GM18511 (cell line): Measurements from ENCODE around the gene RALGPS2.

Source experiments
- ATAC-seq: cut with Tn5 transposase; IDR thresholded peaks from one replicate; pipeline ENCODE4 v1.9.1; 2021; ENCODE audit warnings: mild to moderate bottlenecking, moderate library complexity; ENCODE audit not compliant: unreplicated experiment

RALGPS2 gene, protein sequence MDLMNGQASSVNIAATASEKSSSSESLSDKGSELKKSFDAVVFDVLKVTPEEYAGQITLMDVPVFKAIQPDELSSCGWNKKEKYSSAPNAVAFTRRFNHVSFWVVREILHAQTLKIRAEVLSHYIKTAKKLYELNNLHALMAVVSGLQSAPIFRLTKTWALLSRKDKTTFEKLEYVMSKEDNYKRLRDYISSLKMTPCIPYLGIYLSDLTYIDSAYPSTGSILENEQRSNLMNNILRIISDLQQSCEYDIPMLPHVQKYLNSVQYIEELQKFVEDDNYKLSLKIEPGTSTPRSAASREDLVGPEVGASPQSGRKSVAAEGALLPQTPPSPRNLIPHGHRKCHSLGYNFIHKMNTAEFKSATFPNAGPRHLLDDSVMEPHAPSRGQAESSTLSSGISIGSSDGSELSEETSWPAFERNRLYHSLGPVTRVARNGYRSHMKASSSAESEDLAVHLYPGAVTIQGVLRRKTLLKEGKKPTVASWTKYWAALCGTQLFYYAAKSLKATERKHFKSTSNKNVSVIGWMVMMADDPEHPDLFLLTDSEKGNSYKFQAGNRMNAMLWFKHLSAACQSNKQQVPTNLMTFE

DNA sequence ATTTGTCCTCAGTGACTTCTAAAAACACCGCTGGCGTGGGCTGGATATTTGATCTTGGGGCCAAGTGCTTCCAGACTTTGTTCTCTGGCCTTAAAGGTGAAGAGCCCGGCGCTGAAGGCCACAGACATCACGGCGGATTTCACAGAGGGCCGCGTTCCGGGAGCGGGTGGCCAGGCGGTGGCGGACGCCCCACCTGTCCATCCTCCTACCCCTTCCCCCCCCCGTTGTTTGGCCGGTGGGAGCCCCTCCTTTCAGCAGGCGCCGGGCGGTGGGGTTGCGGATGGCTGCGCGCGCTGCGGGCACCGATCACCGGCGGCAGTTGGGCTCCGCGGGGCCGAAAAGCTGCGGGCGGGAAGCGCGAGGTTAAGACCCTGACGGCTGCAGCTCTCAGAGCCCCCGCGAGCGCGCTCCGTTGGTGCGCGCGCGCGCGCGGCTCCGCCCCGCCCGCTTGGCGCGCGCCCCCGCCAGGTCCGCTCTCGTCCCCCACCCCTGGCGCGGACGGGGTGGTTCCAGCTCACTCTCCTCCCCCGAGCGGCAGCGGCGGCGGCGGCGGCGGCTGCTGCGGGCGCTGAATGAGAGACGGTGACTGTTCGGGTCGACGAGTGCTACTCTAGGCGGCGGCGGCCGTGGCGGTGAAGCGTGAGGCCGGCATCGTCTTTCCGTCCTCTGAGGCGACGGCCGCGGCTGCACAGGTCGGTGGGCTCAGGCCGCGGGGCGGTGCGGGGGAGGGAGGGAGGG is at the start of gene RALGPS2:
RALGPS2 (plus strand) TSS at position 517 of the 738 bp plus-strand sequence. CDS start 51,521 bp downstream, outside the sequence.
- peak; percentile 69 for ATAC-seq

DNA sequence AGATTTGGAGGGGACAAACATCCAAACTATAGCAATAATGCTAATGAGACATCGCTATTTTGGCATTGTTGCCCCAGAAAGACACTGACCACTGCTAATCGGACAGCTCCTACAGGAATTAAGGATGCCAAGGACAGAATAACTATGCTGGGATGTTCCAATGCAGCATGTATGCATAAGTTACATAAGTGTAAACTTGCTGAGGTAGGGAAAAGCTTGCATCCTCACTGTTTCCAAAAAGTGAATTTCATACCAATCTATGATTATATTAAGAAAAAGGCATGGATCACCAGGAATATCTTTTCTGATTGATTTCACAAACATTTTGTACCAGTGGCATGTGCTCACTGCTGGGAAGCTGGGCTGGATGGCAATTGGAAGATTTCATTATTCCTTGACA is 45.8 kb upstream of the RALGPS2 start:
- no peak for ATAC-seq

DNA sequence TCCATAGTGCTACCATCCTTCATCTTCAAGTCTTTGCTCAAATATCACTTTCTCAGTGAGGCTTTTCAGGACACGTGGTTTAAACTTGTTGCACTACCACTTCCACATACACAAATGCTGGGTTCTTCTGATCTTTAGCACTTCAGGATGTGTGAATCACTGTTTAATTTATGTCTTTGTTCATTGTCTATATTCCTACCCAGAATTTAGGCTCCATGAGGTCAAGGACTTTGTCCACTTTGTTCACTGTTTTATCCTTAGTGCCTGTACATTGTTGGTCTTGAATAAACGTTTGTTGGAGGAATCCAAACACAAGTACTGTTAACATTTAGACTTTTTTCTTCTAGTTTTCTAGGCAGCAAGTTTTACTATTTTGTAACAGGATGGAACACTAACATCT is 42.6 kb upstream of the RALGPS2 start:
- no peak for ATAC-seq

DNA sequence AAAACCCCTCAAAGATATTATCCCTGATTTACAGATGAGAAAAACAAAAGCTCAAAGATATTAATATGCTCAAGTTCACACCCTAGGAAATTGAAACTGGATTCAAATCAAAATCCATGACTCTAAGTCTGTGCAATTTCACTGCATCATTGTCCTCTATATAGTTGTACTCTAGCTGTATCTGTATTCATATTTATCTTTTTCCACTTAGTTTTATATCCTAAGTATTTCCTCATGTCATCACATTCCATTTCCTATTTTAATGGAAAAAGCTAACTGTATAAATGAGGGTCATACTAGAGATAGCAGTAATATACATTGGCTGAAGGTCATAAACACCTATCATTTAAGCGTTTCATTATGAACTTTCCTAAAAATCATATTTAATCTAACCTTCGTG is 42.2 kb upstream of the RALGPS2 start:
- ATAC-seq = no peak

DNA sequence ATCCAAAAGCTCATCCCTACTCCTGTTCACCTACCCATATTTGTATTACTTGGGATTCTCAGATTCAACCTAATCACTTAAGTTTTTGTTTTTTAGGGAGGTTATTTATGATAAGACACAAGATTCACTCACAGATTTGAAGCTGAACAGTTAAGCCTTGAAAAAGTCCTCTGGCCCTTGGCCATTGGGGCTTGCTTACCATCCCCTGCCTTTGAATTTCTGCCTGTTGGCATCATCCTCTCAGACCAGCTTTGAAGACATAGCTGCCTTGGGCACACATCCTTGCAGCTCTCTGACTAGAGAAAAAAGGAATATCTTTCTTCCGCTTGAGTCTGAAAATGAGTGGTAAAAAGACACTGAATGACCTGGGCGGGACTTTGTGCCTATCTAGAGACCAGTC is 41.8 kb upstream of the RALGPS2 start:
- ATAC-seq = no peak

DNA sequence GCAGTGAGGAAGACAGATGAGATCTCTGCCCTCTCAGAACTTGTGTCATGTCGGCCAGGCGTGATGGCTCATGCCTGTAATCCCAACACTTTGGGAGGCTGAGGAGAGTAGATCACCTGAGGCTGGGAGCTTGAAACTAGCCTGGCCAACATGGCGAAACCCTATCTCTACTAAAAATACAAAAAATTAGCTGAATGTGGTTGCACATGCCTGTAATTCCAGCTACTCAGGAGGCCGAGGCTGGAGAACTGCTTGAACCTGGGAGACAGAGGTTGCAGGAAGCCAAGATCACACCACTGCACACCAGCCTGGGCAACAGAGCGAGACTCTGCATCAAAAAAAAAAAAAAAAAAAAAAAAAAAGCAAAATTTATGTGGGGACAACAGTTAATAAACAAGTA is 40.9 kb upstream of the RALGPS2 start:
- peak; percentile 25 for ATAC-seq

DNA sequence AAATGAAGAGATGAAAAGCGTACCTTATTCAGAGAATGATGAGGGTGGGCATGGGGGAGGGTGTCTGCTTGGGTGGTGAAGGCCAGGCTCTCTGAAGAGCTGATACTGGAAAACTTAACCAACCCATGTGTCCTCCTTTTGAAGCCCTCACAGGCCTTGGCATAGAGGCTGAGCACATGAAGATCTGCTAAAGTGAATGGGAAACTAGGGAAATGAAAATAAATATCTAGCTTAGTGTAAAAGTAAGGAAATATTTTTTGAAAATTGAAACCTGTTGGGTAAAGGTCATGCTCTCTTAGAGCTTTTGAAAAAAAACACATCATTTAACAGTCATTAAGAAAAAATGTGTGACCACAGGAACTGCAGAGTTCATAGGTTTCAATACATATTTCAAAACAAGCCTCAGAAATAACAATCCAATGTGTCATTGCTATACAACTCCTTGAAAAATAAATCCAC is 40.5 kb upstream of the RALGPS2 start:
- ATAC-seq = peak; percentile 91

DNA sequence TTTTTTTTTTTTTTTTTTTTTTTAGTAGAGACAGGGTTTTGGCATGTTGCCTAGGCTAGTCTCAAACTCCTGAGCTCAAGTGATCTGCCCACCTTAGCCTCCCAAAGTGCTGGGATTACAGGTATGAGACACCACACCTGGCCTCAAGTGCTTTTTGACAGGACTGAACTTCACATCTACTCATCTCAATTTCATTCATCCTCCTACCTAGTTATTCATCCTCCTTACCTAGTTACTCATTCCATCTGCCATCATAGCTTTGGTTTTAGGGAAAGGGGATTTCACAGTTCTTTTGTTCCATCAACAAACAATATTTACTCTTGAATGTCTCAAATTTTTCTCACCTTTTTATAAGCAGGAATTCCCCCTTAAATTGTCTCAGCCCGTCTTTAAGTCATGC is 38.6 kb upstream of the RALGPS2 start:
- ATAC-seq = no peak

DNA sequence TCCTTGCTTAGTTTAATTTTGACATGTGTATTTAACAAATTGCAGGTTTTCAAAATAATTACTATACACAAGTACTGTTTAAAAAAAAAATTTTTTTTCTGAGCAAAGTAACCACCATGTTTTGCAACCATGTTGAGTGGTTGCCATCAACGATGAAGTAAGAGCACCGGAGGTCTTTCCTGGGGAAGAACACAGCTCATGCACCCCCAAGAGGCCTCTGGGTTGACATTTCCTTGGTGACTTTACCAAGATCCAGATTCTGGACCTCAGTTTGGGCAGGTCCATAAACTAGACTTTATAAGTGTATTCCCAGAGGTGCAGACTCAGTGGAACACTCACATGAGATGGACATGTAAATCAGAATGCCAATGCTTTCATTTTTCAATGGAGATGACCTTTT is 36.8 kb upstream of the RALGPS2 start:
- no peak for ATAC-seq

DNA sequence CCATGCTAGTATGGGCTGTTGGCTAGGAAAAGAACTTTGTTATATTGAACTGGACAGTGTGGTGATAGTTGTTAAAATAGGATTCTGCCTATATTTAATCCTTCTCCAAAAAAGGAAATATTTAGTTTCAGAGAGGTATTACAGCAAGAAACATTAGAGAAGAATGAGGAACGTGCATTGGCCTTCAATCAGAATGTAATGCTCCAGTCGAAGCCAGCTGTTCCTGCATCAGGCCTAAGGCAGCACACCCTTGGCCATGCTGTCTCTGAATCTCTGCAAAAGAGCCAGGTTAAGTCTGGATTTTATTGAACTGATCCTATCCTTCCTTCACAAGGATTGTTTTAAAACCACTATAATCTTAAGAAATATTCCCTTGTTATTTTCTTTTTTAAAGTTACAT is 35.3 kb upstream of the RALGPS2 start:
- ATAC-seq = no peak

DNA sequence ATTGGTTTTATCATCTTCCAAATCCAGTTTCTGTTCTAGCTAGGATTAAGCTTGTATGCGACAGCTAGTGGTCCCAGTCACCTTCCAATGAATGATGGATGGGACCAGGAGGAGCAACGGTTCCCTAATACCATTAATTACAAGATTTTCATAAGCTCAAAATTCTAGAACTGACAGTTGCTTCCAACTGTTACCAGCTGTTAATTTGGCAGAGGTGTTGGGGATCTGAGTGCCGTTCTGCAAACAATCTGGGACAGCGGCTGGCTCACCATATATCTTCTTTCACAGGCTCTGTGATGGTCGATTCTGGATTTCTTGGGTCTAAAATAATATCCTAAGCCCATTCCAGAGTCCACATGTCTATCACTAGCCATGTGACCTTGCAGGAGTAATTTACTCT is 34.5 kb upstream of the RALGPS2 start:
- ATAC-seq = no peak

DNA sequence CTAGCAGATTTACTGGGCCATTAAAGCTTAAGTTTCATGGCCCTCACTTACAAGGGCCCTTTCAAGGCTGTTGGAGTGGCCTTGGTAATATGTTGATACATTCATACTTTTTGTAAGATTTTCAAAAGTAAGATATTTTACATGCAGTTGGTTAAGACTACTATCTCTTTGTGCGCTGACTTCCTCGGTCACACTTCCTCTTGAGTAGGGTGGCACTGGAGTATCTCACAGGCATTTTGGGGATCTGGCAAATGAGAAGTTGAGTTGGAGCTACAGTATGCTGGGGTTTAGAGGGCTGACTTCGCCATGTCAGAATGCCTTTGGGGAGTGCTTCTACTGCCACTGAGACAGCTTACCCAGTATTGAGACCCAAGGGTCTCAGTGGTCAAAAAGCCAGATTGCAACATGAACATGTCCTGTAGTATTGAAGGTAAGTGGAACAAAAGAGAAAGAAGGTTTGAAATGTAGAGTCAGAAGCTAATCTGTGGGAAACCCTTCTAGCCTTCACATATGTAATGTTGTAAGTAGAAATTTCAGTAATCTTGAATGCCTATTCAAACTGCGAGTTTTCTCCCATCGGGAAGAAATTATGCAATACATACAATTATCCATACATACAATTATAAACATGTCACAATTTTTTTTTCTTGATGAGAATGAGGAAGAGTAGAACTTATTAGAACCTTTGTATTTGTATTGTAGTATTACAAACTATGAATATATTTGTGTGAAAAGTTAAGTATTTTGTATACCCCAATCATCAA is 32.3 kb upstream of the RALGPS2 start:
- ATAC-seq = no peak

DNA sequence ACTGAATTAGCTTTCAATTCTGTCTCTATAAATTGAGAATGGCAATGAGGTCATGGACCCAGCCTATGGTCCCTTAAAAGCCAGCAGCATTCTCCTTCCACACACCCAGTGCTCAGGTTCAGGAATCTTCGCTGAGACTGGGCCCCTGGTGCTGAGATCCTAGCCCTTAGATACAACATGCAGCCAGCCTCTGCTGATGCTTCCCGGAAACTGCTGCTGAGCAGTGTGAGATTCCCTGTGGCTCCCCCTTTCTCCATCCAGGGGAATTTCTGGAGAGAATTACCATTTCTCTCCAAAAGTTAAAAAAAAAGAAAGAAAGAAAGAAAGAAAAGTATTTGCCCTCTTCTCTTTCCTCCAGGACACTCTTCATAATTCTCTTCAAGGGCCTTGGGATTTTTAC is 31.7 kb upstream of the RALGPS2 start:
- no peak for ATAC-seq

DNA sequence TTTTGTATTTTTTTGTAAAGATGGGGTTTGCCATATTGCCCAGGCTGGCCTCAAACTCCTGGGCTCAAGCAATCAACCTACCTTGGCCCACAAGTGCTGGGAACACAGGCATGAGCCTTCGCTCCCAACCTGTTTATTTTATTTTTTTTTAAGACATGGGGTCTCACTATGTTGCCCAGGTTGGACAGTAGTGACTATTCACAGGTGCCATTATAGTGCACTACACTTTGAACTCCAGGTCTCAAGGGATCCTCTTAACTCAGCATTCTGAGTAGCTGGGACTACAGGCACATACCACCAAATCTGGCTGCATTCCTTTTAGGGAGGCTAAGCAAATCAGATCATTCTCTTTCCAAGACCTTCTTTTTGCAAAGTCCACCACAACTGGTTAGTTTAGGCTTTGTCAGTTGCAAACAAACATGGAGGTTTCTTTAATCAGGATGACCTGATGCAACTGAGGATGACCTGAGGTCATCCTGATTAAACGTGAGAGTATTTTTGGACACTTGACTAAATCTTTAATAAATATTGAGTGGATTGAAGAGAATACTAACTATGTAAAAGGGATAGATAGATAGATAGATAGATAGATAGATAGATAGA is 30.0 kb upstream of the RALGPS2 start:
- ATAC-seq = no peak

DNA sequence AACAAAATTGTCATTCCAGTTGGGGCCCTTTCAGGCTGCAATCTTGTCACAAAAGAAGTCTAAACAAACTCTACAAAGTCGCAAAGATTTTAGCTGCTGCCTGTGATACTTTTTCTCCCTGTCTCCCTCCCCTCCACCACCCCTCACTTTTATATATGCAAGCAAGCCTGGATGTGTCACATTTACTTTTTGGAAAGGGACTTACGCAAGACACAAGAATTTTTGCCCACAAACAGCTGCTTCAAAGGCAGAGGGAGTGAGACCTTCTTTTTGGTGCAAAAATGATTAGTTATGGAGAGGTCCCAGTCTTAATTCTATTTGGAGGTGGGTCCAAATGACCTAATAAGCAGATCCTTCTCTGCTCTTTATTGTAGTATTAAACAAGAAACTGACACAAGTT is 22.9 kb upstream of the RALGPS2 start:
- ATAC-seq = no peak

DNA sequence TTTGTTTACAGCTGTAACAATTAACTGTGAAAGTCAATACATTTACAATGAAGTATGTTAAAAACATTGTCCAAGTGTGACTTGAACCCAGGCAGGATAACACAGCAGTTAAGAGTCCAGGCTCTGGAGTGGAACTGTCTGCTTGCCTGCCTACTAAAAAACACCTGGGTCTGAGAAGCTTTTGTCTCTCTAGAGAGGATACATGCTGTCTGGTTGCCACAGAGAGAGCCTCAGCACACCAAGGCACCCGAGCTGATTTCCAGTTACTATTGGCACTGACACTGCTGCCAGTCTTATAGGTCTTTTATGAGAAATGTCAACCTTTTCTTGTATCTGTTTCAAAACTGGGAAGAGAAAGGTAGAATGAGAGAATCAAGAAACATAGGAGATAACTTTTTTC is 20.2 kb upstream of the RALGPS2 start:
- no peak for ATAC-seq

DNA sequence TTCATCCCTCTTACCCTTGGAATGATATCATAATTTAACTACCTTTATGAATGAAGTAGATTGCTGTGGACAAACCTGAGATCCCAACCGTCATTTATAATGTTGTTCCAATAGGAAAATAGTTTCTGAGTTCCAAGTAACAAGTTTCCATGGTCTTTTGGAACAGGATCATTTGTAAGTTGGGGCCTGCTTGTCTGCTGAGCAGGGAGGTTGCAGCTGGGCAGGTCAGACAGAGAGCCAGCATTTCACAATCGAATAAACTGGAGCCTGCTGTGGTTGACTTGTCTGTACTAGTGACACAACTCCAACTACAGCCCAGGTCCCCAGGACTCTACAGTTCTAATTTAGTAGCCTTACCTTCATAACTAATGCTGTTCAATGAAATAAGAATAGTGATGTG is 18.6 kb upstream of the RALGPS2 start:
- no peak for ATAC-seq

DNA sequence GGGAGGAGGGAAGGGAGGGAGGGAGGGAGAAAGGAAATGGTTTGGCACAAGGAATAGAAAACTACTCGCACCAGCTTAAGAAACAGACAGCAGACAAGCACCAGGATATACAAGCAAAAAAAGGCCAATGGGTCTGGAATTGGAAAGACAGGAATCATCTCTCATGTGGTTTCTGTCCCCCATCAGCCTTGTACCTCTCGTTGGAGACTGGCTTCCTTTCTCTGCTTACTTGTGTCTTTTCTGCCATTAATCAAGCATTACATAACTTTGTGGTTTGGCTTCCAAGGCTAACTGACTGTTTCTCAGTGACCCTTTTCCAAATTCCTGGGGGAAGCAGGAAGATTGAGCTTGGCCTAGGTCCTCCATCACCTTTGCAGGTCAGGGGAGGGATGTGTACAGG is 11.8 kb upstream of the RALGPS2 start:
- no peak for ATAC-seq

DNA sequence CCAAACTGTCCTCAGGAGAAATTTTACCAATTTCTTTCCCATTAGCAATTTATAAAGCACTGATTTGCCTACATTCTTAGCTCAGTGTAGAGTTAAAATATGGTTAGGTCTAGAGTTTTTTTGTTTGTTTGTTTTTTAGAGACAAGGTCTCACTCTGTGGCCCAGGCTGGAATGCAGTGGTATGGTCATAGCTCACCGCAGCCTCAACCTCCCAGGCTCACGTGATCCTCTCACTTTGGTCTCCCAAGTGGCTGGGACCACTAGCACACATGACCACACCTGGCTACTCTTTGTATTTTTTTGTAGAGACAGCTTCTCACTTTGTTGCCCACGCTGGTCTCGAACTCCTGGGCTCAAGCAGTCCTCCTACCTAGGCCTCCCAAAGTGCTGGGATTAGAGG is 10.6 kb upstream of the RALGPS2 start:
- ATAC-seq = no peak

DNA sequence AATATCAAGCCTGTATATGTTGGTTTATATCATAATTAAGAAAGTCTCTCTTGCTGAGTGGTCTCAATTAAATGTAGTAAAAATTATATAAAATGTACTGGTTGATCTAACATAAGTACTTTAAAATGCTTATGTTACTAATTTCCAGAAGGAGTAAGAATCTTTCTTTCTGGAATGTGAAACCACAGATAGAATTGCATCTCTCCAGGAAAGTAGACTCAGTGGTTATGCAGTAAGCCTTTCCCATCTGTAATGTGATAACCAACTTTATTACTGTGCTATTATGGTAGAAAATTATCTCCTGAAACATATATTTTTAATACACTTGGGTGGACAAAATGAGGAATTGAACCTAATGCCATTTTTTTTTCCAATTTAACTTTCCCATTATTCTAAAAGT is 8.9 kb upstream of the RALGPS2 start:
- no peak for ATAC-seq

DNA sequence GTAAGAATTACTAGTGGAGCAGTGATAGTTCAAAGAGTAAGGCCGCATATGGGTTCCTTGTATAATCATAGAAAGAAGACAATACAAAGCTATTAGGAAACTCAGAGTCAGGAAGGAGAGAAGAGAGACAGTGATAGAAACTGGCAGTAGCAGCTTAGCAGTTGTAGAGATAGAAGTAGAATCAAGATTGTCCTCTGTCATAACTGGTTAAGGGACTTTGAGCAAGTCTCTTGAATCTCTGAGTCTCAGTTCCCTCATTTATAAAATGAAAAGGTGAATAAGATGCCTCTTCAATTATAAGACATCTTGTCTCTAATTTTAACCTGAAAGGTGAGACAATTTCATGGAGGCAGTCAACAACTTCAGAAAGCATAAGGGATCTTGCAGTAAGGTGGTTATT is 6.5 kb upstream of the RALGPS2 start:
- no peak for ATAC-seq
